ENCODE measurements around the gene TMEM52.

The TMEM52 gene

DNA sequence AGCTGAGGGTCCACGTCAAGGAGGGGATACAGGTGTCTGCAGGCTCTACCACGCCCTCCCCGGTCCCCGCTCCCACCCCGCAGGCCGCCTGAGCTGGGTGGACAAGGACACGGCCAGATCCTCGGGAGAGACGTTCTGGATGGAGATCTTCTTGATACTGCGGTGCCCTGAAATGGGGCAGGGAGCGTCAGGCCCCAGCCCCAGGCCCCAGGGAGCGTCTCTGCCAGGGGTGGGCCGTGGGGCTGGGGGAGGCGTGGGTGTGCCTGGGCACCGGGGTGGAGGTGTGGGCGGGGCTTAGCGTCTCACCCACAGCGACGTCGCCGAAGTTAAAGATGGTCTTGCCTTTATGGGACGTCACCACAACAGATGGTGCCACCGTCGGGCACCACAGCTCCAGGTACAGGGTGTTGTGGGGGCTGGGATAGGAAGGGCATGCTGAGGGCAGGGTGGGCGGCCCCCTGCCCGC lies 7.3 kb upstream of the TMEM52 start:
- no peak for DNase-seq

DNA sequence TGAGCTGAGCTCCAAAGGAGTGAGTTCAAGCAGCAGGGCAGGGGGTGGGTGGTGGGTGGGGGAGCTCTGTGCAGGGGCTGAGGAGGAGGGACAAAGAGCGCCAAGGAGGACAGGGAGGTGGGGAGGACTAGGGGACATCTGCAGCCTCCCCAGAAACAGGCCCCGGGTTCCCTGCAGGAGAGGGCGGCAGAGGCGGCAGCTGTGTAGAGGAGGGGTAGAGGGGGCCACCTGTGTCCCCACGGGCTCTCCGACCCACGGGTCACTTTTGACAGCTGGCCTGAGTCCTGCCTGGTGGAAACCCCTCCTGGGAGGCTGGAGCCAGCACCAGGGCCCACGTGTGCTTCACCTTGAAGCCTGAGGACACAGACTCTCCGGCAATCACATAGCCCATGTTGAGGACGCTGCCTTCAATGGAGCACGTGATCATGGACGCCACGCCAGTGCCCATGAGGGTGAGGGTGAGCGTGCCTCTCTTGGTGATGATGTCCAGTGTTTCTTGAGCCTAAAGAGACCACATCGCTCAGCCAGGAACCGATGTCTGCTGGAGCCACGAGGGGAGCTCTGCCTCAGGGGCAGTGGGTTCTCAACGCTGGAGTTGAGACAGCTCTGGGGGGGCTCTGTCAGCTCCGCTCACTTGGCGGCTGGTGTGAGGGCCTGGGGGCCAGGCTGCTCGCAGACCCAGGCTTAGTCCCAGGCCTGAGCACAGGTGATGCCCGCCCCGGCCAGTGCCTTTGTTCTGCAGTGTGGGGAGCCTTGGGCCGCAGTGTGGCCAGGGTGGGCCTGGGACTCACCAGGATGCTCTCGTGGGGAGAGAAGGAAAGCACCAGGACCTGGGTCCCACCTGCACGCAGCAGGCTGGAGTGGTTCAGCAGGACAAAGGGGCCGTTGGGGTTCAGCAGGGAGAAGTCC lies 6.6 kb upstream of the TMEM52 start:
- DNase-seq: no peak

GRCh38 chr1:1924849-1925248 lies 5.8 kb upstream of the TMEM52 start:
- no peak for DNase-seq

DNA sequence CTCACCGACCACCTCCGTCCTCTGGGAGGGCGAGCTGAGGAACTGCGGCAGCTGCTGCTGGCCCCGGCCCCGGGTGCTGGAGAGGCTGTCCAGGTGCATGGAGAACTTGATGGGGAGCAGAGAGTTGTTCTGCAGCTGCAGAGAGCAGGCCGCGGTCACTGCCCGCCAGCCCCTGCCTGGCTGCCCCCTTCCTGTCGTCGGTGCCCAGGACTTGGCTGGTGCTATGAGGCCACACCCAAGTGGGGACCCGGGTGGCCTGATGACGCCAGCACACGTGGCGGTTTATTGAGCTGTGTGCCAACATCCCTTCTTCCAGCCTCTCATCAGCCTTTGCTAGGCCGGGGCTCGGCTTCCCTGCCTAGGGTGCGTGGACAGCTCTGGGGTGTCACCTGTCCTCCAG lies 5.3 kb upstream of the TMEM52 start:
- no peak for DNase-seq

GRCh38 chr1:1922956-1923833 lies 4.1 kb upstream of the TMEM52 start:
- no peak for DNase-seq

GRCh38 chr1:1922702-1922955 lies 3.5 kb upstream of the TMEM52 start:
- no peak for DNase-seq

- no peak for DNase-seq
Measured at GRCh38 chr1:1921901-1922701, 3.0 kb upstream of the TMEM52 start.

GRCh38 chr1:1921459-1921862 lies 2.4 kb upstream of the TMEM52 start:
- no peak for DNase-seq

- DNase-seq: no peak
Measured at GRCh38 chr1:1920608-1921458, 1.8 kb upstream of the TMEM52 start.

- DNase-seq: no peak
Measured at GRCh38 chr1:1920057-1920607, 1.1 kb upstream of the TMEM52 start.

GRCh38 chr1:1919304-1920056 lies 401 bp upstream of the TMEM52 start:
- DNase-seq: peak; percentile 100

DNA sequence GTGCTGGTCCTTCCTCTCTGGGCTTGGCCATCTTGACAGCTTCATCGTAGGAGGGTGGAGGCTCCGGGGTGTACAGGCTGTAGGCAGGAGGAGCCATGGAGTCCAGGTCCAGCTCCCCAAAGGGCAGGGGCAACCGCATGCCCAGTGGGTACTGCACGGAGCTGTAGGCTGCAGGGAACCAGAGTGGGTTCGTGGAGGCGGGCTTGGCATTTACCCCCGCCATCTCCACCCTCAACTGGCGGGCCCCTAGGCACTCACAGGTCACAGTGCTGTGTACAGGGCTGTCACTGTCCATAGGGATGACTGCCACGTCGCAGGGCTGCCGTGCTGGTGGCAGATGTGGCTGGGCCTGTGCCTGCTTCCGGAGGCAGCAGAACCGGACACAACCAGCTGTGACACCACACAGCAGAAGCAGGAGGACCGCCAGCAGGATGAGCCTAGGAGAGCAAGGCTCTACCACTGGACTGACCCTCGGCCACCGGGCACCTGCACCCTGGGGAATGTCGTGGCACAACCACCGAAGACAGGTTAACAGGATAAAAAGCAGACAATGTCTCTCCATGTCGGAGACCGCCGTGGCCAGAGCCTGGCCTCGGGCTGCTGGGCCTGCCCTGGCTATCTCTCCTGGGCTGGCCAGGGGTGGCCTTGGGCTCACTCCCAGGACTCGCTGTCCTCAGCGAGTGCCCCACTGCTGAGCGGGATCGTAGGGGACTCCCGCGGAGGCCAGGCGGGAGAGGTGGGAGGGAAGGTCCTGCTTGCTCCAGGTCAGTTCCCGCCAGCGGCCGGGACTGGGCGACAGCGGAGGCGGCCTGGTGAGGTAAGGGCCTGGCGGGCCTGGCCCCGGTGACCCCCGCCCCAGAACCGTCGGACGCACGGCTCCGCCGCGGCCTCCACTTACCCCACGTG lies 831 bp downstream of the TMEM52 start:
- no peak for DNase-seq

DNA sequence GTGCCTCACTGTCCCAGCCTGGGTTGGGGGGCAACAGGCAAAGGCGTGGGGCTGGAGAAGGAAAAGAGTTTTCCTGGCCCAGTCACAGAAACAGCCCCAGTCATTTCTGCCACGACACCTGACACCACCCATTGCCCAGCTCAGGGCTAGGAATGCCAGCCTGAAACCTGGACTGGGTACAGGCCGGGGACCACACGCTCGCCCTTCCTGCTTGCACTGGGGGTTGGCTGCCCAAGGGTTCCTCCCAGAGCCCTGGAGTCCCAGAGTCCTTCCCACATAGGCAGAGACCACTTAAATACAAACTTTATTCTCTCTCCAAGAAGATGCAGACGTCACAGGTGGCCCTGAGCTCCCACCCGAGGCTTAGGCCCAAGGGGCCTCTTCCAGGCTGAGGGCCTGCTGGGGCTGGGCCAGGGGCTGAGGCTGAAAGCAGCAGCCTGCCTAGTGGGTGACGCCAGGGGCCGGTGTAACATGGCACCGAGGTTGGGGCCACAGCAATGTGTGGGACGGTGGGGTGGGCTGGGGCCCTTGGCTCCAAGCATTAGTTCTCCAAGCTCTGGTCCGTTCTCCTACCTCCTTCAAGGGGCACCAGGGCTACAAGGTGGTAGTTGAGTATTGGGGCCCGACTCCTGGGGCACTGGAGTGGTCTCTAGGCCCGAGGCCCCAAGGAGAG lies 1.6 kb downstream of the TMEM52 start:
- no peak for DNase-seq

GRCh38 chr1:1916851-1917251 lies 2.2 kb downstream of the TMEM52 start:
- DNase-seq: no peak

DNA sequence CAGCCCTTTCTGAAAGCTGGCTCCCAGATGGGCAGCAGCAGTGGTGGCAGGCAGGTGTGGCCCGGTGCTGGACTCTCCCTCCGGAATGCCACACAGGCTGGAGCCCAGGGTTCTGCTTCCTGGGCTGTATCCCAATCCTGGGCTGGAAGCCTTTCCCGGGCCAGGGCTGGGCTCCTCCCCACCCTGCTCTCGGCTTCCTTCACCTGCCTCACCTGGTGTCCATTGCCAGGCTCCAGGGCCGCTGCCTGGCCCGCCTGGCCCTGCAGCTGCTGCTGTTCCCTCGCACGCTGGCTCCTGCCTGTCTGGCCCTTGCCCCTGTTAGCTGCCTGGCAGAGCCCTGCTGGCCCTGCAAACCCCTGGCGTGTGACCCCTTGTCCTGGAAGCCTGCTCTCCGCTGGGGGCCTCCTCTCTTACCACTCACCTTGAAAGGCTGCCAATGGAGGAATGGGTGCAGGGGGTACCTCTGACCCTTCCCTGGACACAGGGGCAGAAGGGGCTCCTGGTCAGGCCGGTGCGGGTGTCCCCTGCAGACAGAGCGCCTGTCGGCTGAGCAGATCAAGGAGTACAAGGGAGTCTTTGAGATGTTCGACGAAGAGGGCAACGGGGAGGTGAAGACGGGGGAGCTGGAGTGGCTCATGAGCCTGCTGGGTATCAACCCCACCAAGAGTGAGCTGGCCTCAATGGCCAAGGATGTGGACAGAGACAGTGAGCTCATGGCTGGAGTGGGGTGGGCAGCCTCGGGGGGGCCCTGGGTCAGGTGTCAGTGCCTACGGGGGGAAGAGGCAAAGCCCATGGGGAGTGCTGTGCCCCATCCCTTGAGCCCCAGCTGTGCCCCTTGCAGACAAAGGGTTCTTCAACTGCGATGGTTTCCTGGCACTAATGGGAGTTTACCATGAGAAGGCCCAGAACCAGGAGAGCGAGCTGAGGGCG lies 2.9 kb downstream of the TMEM52 start:
- DNase-seq: no peak

DNA sequence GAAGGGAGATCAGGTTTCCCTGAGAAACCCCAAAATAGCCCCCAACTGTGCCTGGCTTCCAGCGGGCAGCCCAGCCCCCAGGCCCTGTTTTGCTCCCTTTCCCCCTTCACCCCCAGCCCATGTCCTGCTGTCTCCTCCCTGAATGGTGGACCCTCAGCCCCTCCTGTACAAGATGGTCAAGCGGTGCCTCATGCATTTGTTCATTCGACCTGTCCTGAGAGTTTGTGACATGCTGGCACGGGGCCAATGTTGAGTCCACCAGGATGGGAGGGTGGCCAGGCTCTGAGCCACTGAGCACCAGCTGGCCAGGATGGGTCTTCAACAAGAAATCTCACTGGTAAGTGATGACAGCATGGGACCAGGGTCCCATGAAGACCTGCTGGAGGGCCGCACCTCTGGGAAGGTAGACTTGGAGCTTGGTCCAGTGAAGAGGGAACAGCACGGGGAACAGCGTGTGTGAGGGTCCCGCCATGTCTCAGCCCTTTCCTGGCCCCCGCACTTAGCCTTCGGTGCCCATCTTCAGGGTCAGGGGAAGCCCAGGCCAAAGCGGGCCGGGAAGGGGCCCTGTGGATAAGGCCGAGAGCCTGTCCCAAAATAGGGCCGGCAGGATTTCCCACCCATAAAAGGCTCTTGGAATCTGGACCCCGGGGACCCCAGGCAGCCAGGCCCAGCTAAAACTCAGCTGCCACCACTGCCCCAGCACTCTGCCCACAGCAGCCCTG lies 3.9 kb downstream of the TMEM52 start, which contains the start of gene CALML6:
Gene CALML6, plus strand, starts transcription at position 290 of the 722 bp plus-strand sequence. Its CDS starts 21 bp downstream, at position 311.
- no peak for DNase-seq

Measured in activated CD4-positive, alpha-beta T cell treated with anti-CD3 and anti-CD28 coated beads, Interleukin-10, Interleukin-2, amounts not matched to agents 100 ng/mL and 50 ng/mL, durations not matched to agents 16 hours and 8 hours (primary cell).